Liver (tissue), 9 donors: ENCODE measurements around the gene PNO1. TPM values are rescaled to one million over a fixed set of nuclear protein-coding genes. Genes with fewer than 3 reads are reported as not detected.

ENCODE experiments used
- DNase-seq: peaks from one replicate; pipeline ENCODE4 v3.0.0-alpha.2; 2017; ENCODE audit warnings: low spot score
- H3K27ac ChIP-seq, 2 donors: one replicate each; pipeline ENCODE4 v1.7.0; 2013; ENCODE audit warnings: inconsistent platforms in 2 of 2, low read length in 2 of 2, control low read depth in 1 of 2, low read depth in 1 of 2, mild to moderate bottlenecking in 1 of 2
- H3K27me3 ChIP-seq, 4 donors: one replicate each; pipeline versions ENCODE4 v1.6.1 to v1.7.0; 2013; ENCODE audit warnings: low read length in 3 of 4, inconsistent platforms in 1 of 4, mild to moderate bottlenecking in 1 of 4, moderate library complexity in 1 of 4; ENCODE audit not compliant: control insufficient read depth in 4 of 4, insufficient read depth in 4 of 4
- H3K36me3 ChIP-seq, 4 donors: one replicate each; pipeline versions ENCODE4 v1.6.1 to v1.7.0; 2013; ENCODE audit warnings: low read length in 3 of 4, mild to moderate bottlenecking in 3 of 4, low read depth in 1 of 4, moderate library complexity in 1 of 4; ENCODE audit not compliant: control insufficient read depth in 4 of 4, insufficient read depth in 3 of 4
- H3K4me1 ChIP-seq, 4 donors: one replicate each; pipeline versions ENCODE4 v1.6.1 to v1.7.0; 2013; ENCODE audit warnings: low read length in 3 of 4, mild to moderate bottlenecking in 3 of 4, moderate library complexity in 1 of 4; ENCODE audit not compliant: control insufficient read depth in 4 of 4, insufficient read depth in 4 of 4
- H3K4me3 ChIP-seq, 3 donors: one replicate each; pipeline versions ENCODE4 v1.6.1 to v1.7.0; 2013; ENCODE audit warnings: low read length in 3 of 3, control low read depth in 1 of 3, low read depth in 1 of 3, mild to moderate bottlenecking in 1 of 3
- H3K9ac ChIP-seq, 2 donors: one replicate each; pipeline ENCODE4 v1.7.0; 2013; ENCODE audit warnings: low read length in 2 of 2, mild to moderate bottlenecking in 2 of 2, moderate library complexity in 2 of 2, control low read depth in 1 of 2, low read depth in 1 of 2
- H3K9me3 ChIP-seq, 4 donors: one replicate each; pipeline versions ENCODE4 v1.6.1 to v1.7.0; 2013; ENCODE audit warnings: low read length in 3 of 4; ENCODE audit not compliant: control insufficient read depth in 4 of 4
- ATF3 ChIP-seq: IDR thresholded peaks from 2 replicates; pipeline ENCODE4 v1.6.1; 2016; ENCODE audit warnings: antibody characterized with exemption
- CTCF ChIP-seq: fragments of 150-350 bp; IDR thresholded peaks from 2 replicates; pipeline ENCODE4 v1.5.1; 2017; ENCODE audit warnings: improper control_type of control experiment, low read depth, low read length; ENCODE audit not compliant: missing input control
- EGR1 ChIP-seq, 2 donors: IDR thresholded peaks; 2 replicates each; pipeline ENCODE4 v1.6.1; 2016 to 2018; ENCODE audit warnings: antibody characterized with exemption in 2 of 2, low read depth in 2 of 2
- FOXA1 ChIP-seq: IDR thresholded peaks from 2 replicates; pipeline ENCODE4 v1.6.1; 2016; ENCODE audit warnings: antibody characterized with exemption
- FOXA2 ChIP-seq: IDR thresholded peaks from 2 replicates; pipeline ENCODE4 v1.6.1; 2016; ENCODE audit warnings: antibody characterized with exemption
- GABPA ChIP-seq, 2 donors: IDR thresholded peaks in 1 of 2; conservative IDR thresholded peaks in 1 of 2; 2 replicates each; pipeline ENCODE4 v1.6.1; 2016; ENCODE audit warnings: antibody characterized with exemption in 2 of 2, mild to moderate bottlenecking in 1 of 2, moderate library complexity in 1 of 2
- HNF4A ChIP-seq, 2 donors: conservative IDR thresholded peaks; 2 replicates each; pipeline ENCODE4 v1.6.1; 2016; ENCODE audit warnings: antibody characterized with exemption in 2 of 2, mild to moderate bottlenecking in 2 of 2
- HNF4G ChIP-seq: IDR thresholded peaks from 2 replicates; pipeline ENCODE4 v1.6.1; 2016; ENCODE audit warnings: antibody characterized with exemption
- JUND ChIP-seq, 2 donors: IDR thresholded peaks; 2 replicates each; pipeline ENCODE4 v1.6.1; 2016; ENCODE audit warnings: antibody characterized with exemption in 2 of 2
- MAX ChIP-seq: IDR thresholded peaks from 2 replicates; pipeline ENCODE4 v1.6.1; 2016; ENCODE audit warnings: antibody characterized with exemption
- NR2F2 ChIP-seq: IDR thresholded peaks from 2 replicates; pipeline ENCODE4 v1.6.1; 2016; ENCODE audit warnings: antibody characterized with exemption
- RAD21 ChIP-seq, 2 donors: IDR thresholded peaks; 2 replicates each; pipeline ENCODE4 v1.6.1; 2016; ENCODE audit warnings: antibody characterized with exemption in 2 of 2, mild to moderate bottlenecking in 2 of 2
- REST ChIP-seq: IDR thresholded peaks from 2 replicates; pipeline ENCODE4 v1.6.1; 2016; ENCODE audit warnings: antibody characterized with exemption, mild to moderate bottlenecking
- RXRA ChIP-seq, 2 donors: IDR thresholded peaks; 2 replicates each; pipeline ENCODE4 v1.6.1; 2017 to 2018; ENCODE audit warnings: antibody characterized with exemption in 2 of 2, mild to moderate bottlenecking in 1 of 2
- SP1 ChIP-seq: IDR thresholded peaks from 2 replicates; pipeline ENCODE4 v1.6.1; 2018; ENCODE audit warnings: antibody characterized with exemption, mild to moderate bottlenecking
- TAF1 ChIP-seq: conservative IDR thresholded peaks from 2 replicates; pipeline ENCODE4 v1.6.1; 2016; ENCODE audit warnings: antibody characterized with exemption, mild to moderate bottlenecking
- YY1 ChIP-seq: IDR thresholded peaks from 2 replicates; pipeline ENCODE4 v1.6.1; 2016; ENCODE audit warnings: antibody characterized with exemption, mild to moderate bottlenecking
- ZBTB33 ChIP-seq: IDR thresholded peaks from 2 replicates; pipeline ENCODE4 v1.6.1; 2016; ENCODE audit warnings: antibody characterized with exemption
- WGBS: extraction: QIAGEN DNeasy Blood & Tissue Kit; methylation state at CpG from one replicate; pipeline ENCODE4 v1.1.7; 2013; 5-methylcytosine and 5-hydroxymethylcytosine counted together
- polyA plus RNA-seq, 2 donors: library from polyadenylated mRNA; stranded (reverse) in 1 of 2; unstranded in 1 of 2; fragments of 200-250 nt in 1 of 2; fragments of >200 nt in 1 of 2; fragmentation: Nextera tagmentation in 1 of 2; extraction: Ambion mirVana in 1 of 2; gene quantifications; one replicate each; pipeline versions ENCODE4 v1.2.1 to v1.2.3, GENCODE V29; 2013 to 2015
- total RNA-seq, 2 donors: library from RNA; depleted of rRNA; stranded (reverse); fragments of >200 nt; gene quantifications; one replicate each; pipeline ENCODE4 v1.2.3, GENCODE V29; 2014
- donor health status: healthy.
- donor health status: healthy.
- donor health status: healthy.
- donor health status: healthy.
- donor health status: healthy.

The PNO1 gene
- total and polyA plus RNA-seq, 4 donors = 5.5 to 9.5 (median 8.4) TPM

GRCh38 chr2:68122680-68122964, 35.1 kb upstream of the PNO1 start:
- H3K9me3 ChIP-seq = no peaks in the 10 kb centered on the region
- peaks cover 4 to 17% (median 12%) of the 10 kb centered on the region in 4 donors for H3K4me1 ChIP-seq
- TF ChIP-seq TAF1 (no peak), RAD21 (IDR thresholded peaks at IDR 0.05) (no peak), HNF4A (conservative IDR thresholded peaks at IDR 0.05) (no peak), EGR1 (IDR thresholded peaks at IDR 0.05; ENCODE audit: low read depth in 2 of 2) (no peak), MAX (no peak), FOXA2 (no peak), CTCF (no peak), HNF4G (no peak), ATF3 (no peak), ZBTB33 (no peak), RXRA (IDR thresholded peaks at IDR 0.05) (no peak), REST (no peak), JUND (IDR thresholded peaks at IDR 0.05) (no peak), SP1 (no peak), FOXA1 (no peak), GABPA (IDR thresholded peaks at IDR 0.05 in 1 of 2, conservative IDR thresholded peaks at IDR 0.05 in 1 of 2) (no peak), NR2F2 (no peak), YY1 (no peak)
- no peak overlapping the region for H3K4me3 ChIP-seq
- H3K36me3 ChIP-seq = no peaks in the 10 kb centered on the region
- 39% methylated on average over 8 of the region's 8 CpGs for WGBS
- no peak overlapping the region for H3K27ac ChIP-seq
- DNase-seq = no peak
- no peak overlapping the region for H3K9ac ChIP-seq
- no peaks in the 10 kb centered on the region for H3K27me3 ChIP-seq

GRCh38 chr2:68124321-68124720, 33.4 kb upstream of the PNO1 start:
- H3K4me3 ChIP-seq = no peak overlapping the region
- TF ChIP-seq RXRA (IDR thresholded peaks at IDR 0.05) (no peak), NR2F2 (no peak), CTCF (no peak), JUND (IDR thresholded peaks at IDR 0.05) (no peak), MAX (no peak), TAF1 (no peak), ATF3 (no peak), ZBTB33 (no peak), RAD21 (IDR thresholded peaks at IDR 0.05) (no peak)
- no peak overlapping the region for H3K9ac ChIP-seq
- H3K4me1 ChIP-seq = peaks cover 4 to 17% (median 12%) of the 10 kb centered on the region in 4 donors
- no peak for DNase-seq
- H3K9me3 ChIP-seq = no peaks in the 10 kb centered on the region
- no peaks in the 10 kb centered on the region for H3K27me3 ChIP-seq
- H3K27ac ChIP-seq = no peak overlapping the region
- H3K36me3 ChIP-seq = no peaks in the 10 kb centered on the region
- WGBS = 53% methylated on average over 2 of the region's 2 CpGs
